ENCODE data around the gene PSMG4. TPM values are rescaled to one million over a fixed set of nuclear protein-coding genes. Genes with fewer than 3 reads are reported as not detected.

The PSMG4 gene
- total and polyA plus RNA-seq, 9 of the 15 experiments (the other 6 are each of a cell fraction or from before 2014, with no cell fraction given), result 12.9 to 185 (median 52.0) TPM

- no peaks in the 10 kb centered on the region for H3K9me1 ChIP-seq (ENCODE audit: control insufficient read depth, insufficient read depth, low read length)
- peaks cover 0 to 5% of the 10 kb centered on the region in 2 experiments; a peak in 1 of 5 replicates for H3K27me3 ChIP-seq (ENCODE audit: control insufficient read depth in 2 of 2, insufficient read depth in 2 of 2, low read length in 2 of 2)
- no peak overlapping the region for H3K9ac ChIP-seq (ENCODE audit: insufficient read depth in 1 of 2, low read depth in 2 of 2, low read length in 2 of 2)
- H3K4me1 ChIP-seq (replicated peaks in 1 of 2; ENCODE audit: control insufficient read depth in 2 of 2, insufficient read depth in 2 of 2, low read length in 2 of 2), result peaks cover 25 to 33% of the 10 kb centered on the region in 2 experiments
- H3K79me2 ChIP-seq (ENCODE audit: control insufficient read depth, insufficient read depth, low read length), result no peaks in the 10 kb centered on the region
- H2AFZ ChIP-seq (ENCODE audit: low read depth, low read length), result no peak overlapping the region
- no peaks in the 10 kb centered on the region for H3K9me3 ChIP-seq (replicated peaks; ENCODE audit: control insufficient read depth, insufficient read depth, low read depth, low read length)
- WGBS (ENCODE audit: insufficient coverage, low coverage, missing lambda C conversion rate), result 63% methylated on average over 3 of the region's 3 CpGs
- no peaks in the 10 kb centered on the region for H3K36me3 ChIP-seq (ENCODE audit: control insufficient read depth, insufficient read depth, low read length)
- POLR2A ChIA-PET, result interaction anchor here (0.8 to 2.2 kb wide), 4 partner anchors 9 to 347 kb away, joined by 3 to 6 read pairs (median 4); partner anchors contain the start of gene SERPINB9
- no TSS peak for BruUV-seq (replicated peaks)
- H3K4me2 ChIP-seq (ENCODE audit: insufficient read depth, low read length), result no peak overlapping the region
- no peak overlapping the region for H3K4me3 ChIP-seq
- FAIRE-seq (no peak), ATAC-seq (no peak), DNase-seq (ENCODE audit: extremely low read depth in 1 of 4, low spot score in 3 of 4) (no peak)
- in situ Hi-C loops (cut with MboI), result loop anchor here (5.0 to 10.0 kb wide), 3 partner anchors 98 to 255 kb away; partner anchors contain the start of gene NQO2
- TF ChIP-seq MEF2A (IDR thresholded peaks at IDR 0.05; ENCODE audit: control insufficient read depth, low read depth, low read length), result no peak
- no peak for TF ChIP-seq TGIF2 (CRISPR knock-in tag; IDR thresholded peaks at IDR 0.05)
- TF ChIP-seq ZNF707 (CRISPR knock-in tag; conservative IDR thresholded peaks at IDR 0.05), result no peak
- TF ChIP-seq HDAC3 (IDR thresholded peaks at IDR 0.05; ENCODE audit: borderline replicate concordance, partially characterized antibody), result no peak
- no peak for TF ChIP-seq PHF8 (IDR thresholded peaks at IDR 0.05; ENCODE audit: borderline replicate concordance, low read length)
- TF ChIP-seq PPARD (CRISPR knock-in tag; IDR thresholded peaks at IDR 0.05), result no peak
- TF ChIP-seq MTA3 (IDR thresholded peaks at IDR 0.05; ENCODE audit: borderline replicate concordance), result no peak
- TF ChIP-seq KAT8 (IDR thresholded peaks at IDR 0.05; ENCODE audit: low read depth), result no peak
- TF ChIP-seq SMAD2 (IDR thresholded peaks at IDR 0.05; ENCODE audit: low read depth, low read length), result no peak
- TF ChIP-seq RBM39 (optimal IDR thresholded peaks at IDR 0.05; ENCODE audit: low read depth, low read length), result no peak
- TF ChIP-seq, protein P1, sequence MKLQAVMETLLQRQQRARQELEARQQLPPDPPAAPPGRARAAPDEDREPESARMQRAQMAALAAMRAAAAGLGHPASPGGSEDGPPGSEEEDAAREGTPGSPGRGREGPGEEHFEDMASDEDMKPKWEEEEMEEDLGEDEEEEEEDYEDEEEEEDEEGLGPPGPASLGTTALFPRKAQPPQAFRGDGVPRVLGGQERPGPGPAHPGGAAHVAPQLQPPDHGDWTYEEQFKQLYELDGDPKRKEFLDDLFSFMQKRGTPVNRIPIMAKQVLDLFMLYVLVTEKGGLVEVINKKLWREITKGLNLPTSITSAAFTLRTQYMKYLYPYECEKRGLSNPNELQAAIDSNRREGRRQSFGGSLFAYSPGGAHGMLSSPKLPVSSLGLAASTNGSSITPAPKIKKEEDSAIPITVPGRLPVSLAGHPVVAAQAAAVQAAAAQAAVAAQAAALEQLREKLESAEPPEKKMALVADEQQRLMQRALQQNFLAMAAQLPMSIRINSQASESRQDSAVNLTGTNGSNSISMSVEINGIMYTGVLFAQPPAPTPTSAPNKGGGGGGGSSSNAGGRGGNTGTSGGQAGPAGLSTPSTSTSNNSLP (IDR thresholded peaks at IDR 0.05; ENCODE audit: borderline replicate concordance, low read depth, low read length), result no peak
- no peak for TF ChIP-seq XRCC3 (IDR thresholded peaks at IDR 0.05)
- H3K27ac ChIP-seq (ENCODE audit: extremely low read depth, low read depth, low read length), result no peak overlapping the region
- CTCF ChIA-PET (ENCODE audit: low intra/inter-chr PET ratio), result no interaction called here
- H4K20me1 ChIP-seq (replicated peaks; ENCODE audit: control insufficient read depth, insufficient read depth, low read length), result no peaks in the 10 kb centered on the region
- intact Hi-C loops (cut with micrococcal nuclease), result loop anchor here (2.0 to 10.0 kb wide), 5 partner anchors 43 to 255 kb away; partner anchors contain the start of genes NQO2 and RIPK1
These were observed 8.9 kb upstream of the PSMG4 start for GRCh38 chr6:3249821-3250220.
